MM.1S (cell line): ENCODE data around the gene FAHD2A.
"Not testable (repeated sequence)": the region's sequence is repeated elsewhere in the genome, so short reads cannot be mapped to it uniquely, and the experiment has no call there.

ENCODE experiments used
- EZH2 ChIP-seq: fragments of 300-600 bp; sonication (generic); optimal IDR thresholded peaks from 2 replicates; pipeline ENCODE3; 2017; ENCODE audit warnings: low read depth, mild to moderate bottlenecking, antibody characterized with exemption, low read length, mixed read lengths
- EZH2phosphoT487 ChIP-seq: fragments of 300-600 bp; sonication (generic); IDR thresholded peaks from 2 replicates; pipeline ENCODE4 v1.6.1; 2018; ENCODE audit warnings: antibody characterized with exemption, low read length
- TF ChIP-seq, protein P1 (sequence below): fragments of 300-600 bp; sonication (generic); IDR thresholded peaks from 2 replicates; pipeline ENCODE4 v1.5.1; 2016; ENCODE audit warnings: antibody characterized with exemption, low read length, mixed read lengths

DNA sequence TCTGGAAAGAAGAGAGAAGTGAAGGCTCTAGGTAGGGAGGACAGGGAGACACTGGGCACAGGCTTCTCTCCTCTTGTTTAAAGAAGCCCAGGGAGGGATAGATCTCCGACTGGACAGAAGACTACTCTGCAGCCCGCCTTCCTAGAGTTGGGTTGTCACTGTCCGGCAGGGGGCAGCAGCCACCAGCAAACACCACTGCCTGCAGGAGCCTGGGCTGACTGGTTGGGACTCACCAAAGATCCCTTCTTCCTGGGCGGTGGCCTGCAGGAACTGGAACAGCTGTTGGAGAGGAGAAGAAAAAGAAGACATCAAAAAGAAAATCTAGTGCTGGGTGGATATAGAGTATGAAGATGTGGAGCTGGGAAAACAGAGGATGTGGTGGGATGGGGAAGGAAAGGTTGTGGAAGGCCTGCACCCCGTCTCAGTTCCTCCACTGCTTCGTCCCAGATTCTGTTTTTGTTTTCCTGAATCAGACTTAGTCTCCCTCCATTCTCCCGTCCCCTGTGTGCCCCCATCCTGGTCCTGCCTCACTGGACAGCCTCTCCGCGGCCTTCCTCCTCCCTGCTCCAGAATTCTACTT, 11.6 kb downstream of the FAHD2A start:
- TF ChIP-seq, protein P1, sequence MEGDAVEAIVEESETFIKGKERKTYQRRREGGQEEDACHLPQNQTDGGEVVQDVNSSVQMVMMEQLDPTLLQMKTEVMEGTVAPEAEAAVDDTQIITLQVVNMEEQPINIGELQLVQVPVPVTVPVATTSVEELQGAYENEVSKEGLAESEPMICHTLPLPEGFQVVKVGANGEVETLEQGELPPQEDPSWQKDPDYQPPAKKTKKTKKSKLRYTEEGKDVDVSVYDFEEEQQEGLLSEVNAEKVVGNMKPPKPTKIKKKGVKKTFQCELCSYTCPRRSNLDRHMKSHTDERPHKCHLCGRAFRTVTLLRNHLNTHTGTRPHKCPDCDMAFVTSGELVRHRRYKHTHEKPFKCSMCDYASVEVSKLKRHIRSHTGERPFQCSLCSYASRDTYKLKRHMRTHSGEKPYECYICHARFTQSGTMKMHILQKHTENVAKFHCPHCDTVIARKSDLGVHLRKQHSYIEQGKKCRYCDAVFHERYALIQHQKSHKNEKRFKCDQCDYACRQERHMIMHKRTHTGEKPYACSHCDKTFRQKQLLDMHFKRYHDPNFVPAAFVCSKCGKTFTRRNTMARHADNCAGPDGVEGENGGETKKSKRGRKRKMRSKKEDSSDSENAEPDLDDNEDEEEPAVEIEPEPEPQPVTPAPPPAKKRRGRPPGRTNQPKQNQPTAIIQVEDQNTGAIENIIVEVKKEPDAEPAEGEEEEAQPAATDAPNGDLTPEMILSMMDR, result peak; percentile 67
- not testable (repeated sequence) for TF ChIP-seq EZH2, EZH2phosphoT487
